CD4-positive, alpha-beta T cell treated with Interleukin-15 for 1 hour (primary cell): ENCODE measurements around the gene IGF1R.

Experiments
- DNase-seq: peaks from one replicate; pipeline ENCODE4 v3.0.0-alpha.2; 2020

The IGF1R gene

DNA sequence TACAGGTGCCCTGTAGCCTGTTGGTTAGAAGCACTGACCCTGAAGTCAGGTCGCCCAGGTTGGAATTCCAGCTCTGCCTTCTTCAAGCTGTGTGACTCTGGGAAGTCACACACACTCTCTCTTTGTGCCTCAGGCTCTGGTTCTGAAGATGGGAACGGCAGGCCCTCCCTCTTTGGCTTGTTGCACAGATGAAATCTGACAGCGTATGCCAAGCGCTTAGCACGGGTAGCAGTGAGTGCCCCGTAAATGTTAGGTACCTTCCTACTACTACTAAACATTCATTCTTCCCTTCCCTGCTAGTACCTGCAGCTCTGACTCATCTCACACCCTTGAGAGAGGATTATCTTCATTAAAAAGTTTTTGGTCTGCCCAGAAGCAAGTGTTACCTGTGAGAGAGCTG is 220.2 kb downstream of the IGF1R start:
- no peak for DNase-seq

DNA sequence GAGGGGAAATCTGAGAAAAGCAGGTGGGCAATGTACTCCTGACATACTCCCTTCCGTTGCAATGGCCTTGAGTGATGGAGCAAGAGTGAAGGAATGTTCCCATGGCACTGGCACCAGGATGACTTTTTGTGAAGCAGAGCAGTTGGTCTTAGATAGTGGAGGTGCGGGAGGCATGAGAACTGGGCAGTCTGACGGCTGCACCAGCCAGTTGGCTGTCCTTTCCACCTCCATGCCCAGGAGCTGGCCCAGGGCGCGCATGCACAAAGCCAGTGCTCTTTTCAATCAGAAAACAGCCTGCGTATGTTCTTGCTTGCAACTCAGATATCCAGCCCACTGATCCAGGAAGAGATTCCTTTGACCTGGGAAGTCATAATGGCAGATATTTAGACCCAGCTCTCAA is 222.4 kb downstream of the IGF1R start:
- DNase-seq = no peak

DNA sequence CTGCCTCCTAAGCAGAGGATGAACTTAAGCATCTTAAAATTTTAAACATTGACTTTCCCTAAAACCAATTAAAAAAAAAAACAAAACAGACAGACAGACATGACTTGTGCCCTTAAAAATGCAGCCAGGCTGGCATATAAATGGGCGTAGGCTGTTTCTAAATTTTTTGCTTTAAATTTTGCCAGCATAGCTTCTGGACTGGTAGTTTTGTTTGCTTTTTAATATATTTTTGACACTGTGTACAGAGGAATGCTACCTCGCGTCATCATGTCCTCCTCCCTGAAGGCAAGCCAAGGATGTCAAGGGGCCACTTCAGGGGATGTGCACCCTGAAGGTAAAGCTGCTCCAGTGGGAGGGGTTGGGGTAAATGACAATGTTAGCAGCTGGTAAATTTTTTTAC is 224.4 kb downstream of the IGF1R start:
- no peak for DNase-seq

DNA sequence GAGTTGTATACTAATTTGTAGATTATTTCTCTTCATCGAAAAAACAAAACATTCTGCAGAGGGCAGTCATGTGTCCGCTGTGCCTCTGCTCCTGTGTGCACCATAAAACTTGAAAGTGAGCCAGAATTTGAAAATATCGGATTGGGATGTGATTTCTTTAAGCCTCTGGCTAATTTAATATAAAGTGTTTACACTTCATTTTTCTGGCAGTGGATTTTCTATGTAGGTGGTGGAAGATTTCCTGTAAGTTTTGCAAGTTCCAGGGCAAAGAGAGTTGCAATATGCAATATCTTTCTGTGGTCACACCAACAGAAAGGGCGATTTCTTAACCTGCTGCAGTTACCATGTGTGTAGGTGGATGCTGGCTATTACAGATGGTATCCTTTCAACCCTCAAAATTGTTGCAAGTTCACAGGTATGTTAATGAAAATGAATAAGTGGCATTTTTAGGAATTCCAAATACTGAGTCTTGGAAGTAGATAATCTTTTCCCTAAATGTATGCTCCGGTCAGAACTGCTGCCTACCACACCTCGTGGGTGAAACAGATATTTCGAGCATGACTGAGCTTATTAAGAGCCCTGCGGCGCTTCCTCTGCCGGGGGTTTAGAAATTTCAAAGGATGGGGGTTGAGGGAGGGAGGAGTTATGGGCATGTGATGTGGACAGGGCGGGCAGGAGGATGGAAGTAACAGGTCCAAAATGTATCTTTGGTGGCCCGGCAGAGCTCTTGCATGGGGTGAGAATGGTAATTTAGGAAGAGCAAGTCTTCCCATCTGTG is 225.3 kb downstream of the IGF1R start:
- no peak for DNase-seq

DNA sequence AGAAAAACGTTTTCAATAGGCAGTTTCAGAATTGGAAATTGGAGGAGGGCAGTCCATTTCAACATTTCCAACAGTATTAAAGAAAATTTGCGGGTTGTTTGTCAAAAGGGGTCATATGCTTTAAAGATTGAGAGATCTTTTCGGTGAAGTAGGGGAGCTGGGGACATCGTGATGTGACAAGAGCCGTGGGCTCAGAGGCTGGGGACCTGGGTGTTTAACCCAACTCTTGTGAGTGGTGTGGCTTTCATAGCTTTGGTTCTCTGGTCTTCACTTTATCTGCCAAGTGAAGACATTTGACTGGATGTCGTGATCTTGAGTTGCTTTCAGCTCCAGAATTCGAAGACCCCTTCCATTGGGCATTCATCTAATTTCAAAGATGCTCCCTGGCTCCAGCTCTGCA is 226.0 kb downstream of the IGF1R start:
- DNase-seq = no peak

- no peak for DNase-seq
These were observed 226.4 kb downstream of the IGF1R start for GRCh38 chr15:98874773-98875172.

- DNase-seq = no peak
These were observed 227.0 kb downstream of the IGF1R start for GRCh38 chr15:98875309-98875708.

GRCh38 chr15:98876451-98877369 is 228.4 kb downstream of the IGF1R start:
- no peak for DNase-seq

GRCh38 chr15:98878172-98878571 is 229.8 kb downstream of the IGF1R start:
- DNase-seq = no peak

GRCh38 chr15:98878862-98879261 is 230.5 kb downstream of the IGF1R start:
- DNase-seq = no peak

- no peak for DNase-seq
These were observed 233.5 kb downstream of the IGF1R start for GRCh38 chr15:98881526-98882520.

- DNase-seq = no peak
These were observed 235.1 kb downstream of the IGF1R start for GRCh38 chr15:98883478-98883877.

GRCh38 chr15:98884894-98885293 is 236.6 kb downstream of the IGF1R start:
- no peak for DNase-seq

DNA sequence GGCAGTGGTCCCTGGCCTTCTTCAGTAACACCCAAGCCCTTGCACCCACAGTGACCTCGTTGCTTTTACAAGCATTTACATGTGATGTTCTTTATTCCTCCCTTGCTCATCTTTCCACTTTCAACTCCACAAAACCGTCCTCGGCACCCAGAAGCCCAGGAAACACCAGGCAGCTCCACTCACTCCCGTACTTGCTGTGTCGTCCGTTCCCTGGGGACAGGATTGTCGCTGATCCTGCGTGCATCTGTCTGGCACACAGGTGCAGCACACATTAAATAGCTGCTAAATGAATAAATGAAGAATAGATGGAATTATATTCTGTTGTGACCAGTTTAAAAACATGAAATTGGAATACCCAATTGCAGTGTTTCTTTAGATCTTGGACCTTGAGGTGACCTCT is 239.6 kb downstream of the IGF1R start:
- no peak for DNase-seq

DNA sequence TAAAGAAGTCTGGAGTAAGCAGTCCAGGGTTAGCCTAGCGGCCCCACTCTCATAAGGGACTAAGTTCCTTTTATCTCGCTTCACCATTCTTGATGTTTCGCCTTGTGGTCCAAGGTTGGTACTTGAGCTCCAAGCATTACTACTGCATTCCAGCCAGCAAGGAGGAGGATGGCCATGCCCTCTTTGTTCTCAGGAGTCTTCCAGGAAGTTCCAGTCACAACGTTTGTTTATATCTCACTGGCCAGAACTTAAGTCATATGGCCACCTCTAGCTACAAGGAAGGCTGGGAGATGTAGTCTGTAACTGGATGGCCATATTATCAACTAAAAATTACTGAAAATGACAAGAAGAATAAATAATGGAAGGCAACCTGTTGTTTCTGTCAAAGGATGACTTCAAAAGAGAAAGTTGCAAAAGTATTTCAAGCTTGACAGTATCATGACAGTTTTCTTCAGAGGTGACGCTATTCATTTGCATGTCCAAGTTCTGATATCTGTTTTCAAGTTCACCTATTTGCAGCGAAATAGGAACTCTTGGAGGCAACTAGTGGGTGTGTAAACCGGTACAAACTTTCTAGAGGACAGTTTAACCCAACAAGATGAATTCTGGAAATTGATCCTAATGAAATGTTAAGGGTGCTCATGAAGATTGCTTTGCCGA is 240.6 kb downstream of the IGF1R start:
- DNase-seq = no peak

DNA sequence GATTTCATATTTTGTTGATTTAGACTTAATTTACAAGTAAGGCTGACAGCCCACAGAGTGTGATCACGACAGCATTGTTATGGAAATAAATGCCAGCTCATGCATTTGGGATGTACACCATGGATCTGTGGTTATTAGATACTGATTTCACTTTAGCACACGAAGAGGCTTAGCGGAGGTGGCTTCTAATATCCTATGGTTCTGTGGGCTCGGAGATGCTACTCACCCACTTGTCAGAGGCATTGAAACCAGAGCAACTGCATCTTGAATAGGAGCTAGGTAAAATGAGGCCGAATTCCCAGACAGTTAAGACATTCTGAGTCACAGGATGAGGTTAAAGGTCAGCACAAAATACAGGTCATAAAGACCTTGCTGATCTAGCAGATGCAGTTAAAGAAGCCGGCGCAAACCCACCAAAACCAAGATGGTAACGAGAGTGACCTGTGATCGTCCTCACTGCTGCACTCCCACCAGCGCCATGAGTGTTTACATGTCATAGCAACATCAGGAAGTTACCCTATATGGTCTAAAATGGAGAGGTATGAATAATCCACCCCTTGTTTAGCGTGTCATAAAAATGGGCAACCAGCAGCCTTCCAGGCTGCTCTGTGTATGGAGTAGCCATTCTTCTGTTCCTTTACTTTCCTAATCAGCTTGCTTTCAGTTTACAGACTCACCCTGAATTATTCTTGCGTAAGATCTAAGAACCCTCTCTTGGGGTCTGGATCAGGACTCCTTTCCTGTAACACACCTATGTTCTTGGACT is 241.8 kb downstream of the IGF1R start:
- DNase-seq = no peak

GRCh38 chr15:98891301-98891700 is 243.0 kb downstream of the IGF1R start:
- no peak for DNase-seq

GRCh38 chr15:98893401-98893800 is 245.1 kb downstream of the IGF1R start:
- no peak for DNase-seq

DNA sequence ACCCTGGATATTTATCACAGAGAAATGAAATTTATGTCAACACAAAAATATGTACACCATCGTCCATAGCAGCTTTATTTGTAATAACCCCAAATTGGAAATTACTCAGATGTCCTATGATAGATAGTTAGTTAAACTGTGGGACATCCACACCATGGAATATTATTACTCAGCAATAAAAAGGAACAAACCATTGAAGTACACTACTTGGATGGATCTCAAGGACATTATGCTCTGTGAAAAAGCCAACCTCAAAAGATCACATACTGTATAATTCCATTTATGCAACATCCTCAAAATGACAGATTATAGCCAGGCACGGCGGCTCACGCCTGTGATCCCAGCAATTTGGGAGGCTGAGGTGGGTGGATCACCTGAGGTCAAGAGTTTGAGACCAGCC is 246.0 kb downstream of the IGF1R start:
- no peak for DNase-seq

GRCh38 chr15:98896002-98896721 is 247.8 kb downstream of the IGF1R start:
- DNase-seq = no peak
